ENCODE data around the gene SIGLEC8.
"Not testable (repeated sequence)": the region's sequence is repeated elsewhere in the genome, so short reads cannot be mapped to it uniquely, and the experiment has no call there.

SIGLEC8 gene

GRCh38 chr19:51458051-51458645, at the start of gene SIGLEC8:
Gene SIGLEC8, minus strand, starts transcription at chr19:51458454. Its CDS starts 67 bp downstream, at chr19:51458387.
- DNase-seq: no peak

GRCh38 chr19:51507640-51508058, 49.4 kb upstream of the SIGLEC8 start:
- no peak for DNase-seq

- no peak for DNase-seq
These were observed 48.9 kb upstream of the SIGLEC8 start for GRCh38 chr19:51507192-51507591.

GRCh38 chr19:51505904-51506303, 47.6 kb upstream of the SIGLEC8 start:
- DNase-seq: no peak

GRCh38 chr19:51503896-51504295, 45.6 kb upstream of the SIGLEC8 start:
- no peak for DNase-seq

DNA sequence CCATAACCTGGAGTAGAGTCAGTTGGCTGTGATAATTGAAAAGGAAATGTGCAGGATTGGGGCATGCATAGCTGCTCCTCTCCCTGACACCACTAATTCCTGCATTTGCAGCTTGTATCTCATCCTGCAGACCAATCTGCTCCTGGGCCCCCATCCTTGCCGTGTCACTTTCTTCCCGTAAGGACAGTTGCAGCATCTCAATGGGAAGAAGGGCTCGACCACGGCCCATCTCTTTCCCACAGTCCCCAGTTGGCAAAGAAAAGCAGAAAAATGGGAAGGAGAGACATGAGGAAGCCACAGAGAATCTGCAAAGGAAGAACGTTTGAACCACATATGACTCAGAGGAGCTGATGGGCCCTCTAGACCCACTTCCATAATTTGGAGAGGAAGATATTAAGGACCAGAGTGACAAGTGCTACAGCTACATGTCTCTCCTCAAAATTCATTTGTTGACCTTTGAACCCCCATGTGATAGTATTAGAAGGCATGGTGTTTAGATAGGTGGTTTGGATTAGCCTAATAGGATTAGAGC, 45.1 kb upstream of the SIGLEC8 start:
- DNase-seq: no peak

DNA sequence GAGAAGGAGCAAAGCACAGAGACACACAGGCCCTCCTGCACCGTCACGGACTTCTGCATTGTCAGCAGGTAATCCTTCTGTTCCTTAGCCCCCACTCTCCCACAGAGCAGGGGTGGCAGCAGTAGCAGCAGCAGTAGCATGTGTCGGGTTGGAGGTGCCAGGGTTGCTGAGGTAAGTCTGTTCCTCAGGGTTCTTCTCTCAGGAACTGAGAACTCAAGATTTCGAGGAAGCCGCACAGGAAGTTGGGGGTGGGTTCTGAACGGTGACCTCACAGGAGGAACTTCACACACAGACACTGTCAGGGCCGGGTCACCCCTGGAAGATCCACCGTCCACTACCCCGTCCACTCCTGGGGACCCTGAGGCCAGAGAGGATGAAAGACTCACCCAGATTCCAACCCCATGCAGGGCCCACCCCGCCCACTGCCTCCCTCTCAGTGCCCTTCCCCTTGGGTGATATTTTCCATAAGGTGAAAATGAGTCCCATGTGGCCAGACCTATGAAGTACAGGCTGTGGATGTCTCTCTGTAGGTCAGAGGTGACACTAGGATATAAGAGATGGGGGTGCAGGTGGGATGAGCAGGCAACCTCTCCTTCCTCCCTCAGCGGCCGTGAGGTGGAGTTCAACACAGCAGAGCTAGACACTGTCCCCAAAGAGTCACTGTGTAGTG, 43.5 kb upstream of the SIGLEC8 start, which contains the start of gene SIGLEC12:
Gene SIGLEC12, minus strand, starts transcription at position 207 of the 670 bp plus-strand sequence. Its CDS starts 67 bp downstream, at position 140.
- DNase-seq: no peak

DNA sequence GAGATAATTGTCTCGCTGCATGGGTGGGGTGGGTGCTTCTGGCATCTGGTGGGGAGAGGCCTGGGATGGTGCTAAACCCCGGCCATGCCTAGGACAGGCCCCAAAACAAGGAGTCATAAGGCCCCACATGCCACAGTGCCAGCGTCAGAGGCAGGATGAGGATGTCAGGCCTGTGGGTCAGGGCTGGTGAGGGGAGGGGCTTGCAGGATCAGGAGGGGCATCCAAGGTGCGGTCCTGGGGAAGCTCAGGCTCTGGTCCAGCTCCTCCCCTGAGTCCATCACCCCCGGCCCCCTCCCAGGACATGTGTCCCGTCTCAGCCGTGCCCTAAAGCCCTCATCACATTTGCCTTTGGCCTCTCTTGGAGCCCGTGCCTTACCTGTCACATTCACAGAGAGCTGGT, 42.7 kb upstream of the SIGLEC8 start:
- DNase-seq: not testable (repeated sequence)

DNA sequence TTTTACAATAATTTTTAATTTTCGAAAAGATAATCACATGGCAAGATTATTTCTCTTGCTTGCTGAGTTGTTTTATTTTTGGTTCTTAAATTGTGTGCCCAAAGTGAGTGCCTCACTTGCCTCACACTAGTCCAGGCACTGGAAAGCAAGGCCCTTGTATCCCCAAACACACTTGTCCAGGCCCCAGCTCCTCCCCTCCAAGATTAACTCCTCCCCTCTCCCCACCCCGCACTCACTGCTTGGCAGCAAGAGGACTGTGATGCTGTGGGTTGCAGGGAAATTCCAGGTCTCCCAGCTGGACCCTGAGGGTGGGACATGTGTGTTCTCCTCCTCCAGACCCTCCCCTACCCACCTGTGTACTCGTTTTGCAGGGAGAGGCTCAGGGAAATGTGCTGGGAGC, 39.4 kb upstream of the SIGLEC8 start:
- DNase-seq: no peak

- DNase-seq: no peak
These were observed 35.5 kb upstream of the SIGLEC8 start for GRCh38 chr19:51493776-51494175.

DNA sequence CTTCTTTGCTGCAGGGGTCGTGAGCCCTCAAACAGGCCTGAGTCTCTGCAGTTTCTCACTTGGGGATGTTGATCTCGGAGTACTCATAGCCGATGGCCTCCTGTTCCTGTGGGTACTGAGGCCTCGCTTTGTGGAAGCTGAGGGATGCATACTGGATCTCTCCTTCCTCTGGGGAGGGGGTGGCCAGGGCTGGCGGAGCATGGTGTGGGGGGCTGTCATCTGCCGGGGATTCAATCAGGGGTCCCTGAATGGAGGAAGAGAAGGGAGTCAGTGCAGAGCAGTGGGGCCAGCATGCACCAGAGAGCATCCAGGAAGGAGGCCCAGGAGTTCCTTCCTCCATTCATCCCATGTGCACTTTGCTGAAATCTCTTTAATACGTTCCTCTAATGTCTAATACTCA, 33.3 kb upstream of the SIGLEC8 start:
- DNase-seq: no peak

- DNase-seq: no peak
These were observed 32.4 kb upstream of the SIGLEC8 start for GRCh38 chr19:51490676-51491075.

DNA sequence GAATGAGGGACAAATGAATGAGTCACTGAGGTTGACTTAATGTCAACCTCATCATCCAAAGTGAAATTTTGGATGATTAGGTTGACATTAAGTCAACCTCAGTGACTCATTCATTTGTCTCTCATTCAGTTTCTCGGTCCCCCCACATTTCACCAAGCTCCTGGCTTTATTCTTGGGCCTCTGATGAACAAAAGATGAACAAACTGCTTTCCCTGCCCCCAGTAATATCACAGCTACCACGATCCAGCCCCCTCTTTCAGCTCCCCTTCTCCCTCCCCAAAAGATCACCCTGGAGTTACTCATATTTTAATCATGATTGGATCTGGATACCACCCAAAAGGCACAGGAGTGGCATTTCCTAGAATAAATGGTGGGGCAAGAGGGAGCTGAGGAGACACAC, 30.9 kb upstream of the SIGLEC8 start:
- no peak for DNase-seq

DNA sequence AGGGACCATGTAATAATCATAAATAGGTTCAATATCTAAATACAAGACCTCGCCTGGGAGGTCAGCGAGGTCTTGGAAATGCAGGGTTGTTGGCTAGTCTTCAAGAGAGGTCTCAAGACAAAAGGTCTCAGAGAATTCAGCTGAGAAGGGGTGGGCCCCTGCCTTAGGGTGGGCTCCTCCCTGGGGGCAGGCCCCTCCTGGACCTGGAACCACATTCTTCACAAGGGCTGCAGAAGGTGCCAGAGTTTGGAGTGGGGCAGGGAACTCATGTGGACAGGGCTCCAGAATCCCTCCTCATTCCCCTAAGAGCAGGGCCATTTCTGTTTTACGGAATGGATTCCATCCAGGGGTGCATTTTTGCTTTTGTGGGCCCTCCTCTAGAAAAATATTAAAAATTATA, 30.2 kb upstream of the SIGLEC8 start:
- DNase-seq: no peak

DNA sequence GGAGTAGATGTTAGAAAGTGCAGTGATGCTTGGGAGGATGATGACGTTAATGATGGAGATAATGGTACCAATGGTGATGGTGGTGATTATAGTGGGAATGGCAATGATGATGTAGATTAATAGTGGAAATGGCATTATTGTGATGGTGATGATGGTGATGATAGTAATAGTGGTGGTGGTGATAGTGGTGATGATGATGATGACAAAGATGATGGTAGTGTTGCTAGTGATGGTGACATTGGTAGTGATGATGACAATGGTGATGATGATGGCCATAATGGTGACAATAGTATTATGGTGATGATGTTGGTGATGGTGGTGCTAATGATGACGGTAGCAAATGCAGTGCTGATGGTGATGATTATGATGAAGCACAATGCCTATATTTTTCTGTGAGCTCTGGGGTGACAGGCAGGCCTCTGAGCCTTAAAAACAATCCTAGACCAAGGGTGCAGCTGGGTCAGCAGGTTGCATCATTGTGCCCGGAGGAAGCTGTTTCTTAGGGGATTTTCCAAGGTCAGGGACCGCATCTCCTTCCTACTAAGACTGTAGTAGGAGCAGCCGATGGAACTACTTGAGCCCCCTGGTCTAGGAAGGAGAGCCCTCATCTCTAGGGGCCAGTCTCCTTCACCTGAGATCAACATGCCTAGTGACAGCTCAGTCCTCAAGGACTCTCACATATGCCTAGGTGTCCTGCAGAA, 27.9 kb upstream of the SIGLEC8 start:
- no peak for DNase-seq

DNA sequence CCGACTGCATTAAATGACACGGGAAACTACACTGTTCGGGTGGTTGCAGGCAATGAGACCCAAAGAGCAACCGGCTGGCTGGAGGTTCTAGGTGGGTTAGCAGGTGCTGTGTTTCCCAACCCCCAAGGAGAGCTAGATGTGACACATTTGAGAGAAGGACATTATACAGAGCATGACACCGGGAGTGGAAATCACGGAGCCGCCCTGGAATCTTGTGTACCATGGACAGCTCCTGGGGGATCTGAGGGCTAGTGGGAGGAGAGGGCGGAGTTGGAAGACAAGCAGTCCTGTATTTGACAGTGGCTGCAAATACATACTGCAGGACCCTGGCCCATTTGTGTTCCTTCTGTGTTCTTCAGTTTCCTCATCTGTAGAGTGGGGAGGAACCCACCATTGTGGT, 22.3 kb upstream of the SIGLEC8 start:
- no peak for DNase-seq

GRCh38 chr19:51479531-51480331, 21.5 kb upstream of the SIGLEC8 start:
- DNase-seq: no peak

DNA sequence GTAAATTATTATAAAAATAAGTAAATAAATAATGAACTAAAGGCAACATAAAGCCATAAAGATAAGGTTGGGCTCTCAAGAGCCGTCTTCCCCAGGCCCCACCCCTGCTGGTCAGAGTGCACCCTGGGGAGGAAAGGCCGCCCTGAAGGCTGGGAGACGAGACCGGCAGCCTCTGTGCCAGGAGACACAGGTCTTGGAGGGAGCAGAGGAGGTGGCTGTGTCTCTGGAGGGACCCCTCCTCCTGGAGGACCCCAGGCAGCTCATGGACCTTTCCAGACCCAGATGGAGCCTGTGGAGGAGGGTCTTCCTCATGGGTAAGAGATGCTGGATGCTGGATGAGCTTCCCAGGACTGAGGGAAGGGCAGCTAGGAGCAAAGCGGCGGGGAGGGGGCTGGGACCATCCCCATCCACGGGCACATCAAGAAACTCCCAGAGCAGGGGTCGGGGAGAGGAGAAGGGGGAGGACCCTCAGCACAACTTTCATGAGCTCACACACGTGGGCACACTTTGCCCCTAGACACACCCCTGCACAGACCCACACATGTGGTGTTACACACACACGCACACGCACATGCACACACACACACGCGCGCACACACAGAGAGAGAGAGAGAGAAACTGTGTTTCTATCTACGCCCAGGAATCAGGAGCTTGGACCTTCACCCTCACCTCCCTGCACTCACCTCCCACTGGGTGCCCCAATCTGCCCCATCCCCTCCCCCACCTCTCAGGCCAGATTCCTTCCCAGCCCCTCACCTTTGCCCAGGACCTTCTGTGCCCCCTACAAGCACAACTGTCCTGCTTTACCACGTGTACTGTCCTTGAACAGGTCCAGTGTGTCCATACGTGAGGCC, 20.4 kb upstream of the SIGLEC8 start, which contains the start of gene CEACAM18:
Gene CEACAM18, plus strand, starts transcription at position 159 of the 854 bp plus-strand sequence.
- no peak for DNase-seq

GRCh38 chr19:51477344-51477743, 19.1 kb upstream of the SIGLEC8 start:
- DNase-seq: no peak

- no peak for DNase-seq
These were observed 17.9 kb upstream of the SIGLEC8 start for GRCh38 chr19:51476164-51476563.

GRCh38 chr19:51473009-51473707, 14.9 kb upstream of the SIGLEC8 start:
- DNase-seq: no peak
